HepG2 (cell line): ENCODE data around the gene MEG3. TPM values are rescaled to one million over a fixed set of nuclear protein-coding genes. Genes with fewer than 3 reads are reported as not detected.

Experiments
- ATAC-seq: fragments of 200-7000 bp; cut with Tn5 transposase; 3 replicates; pipeline ENCODE4 v1.9.1; 2020; ENCODE audit warnings: mild to moderate bottlenecking, moderate library complexity
- BruUV-seq: library from RNA; stranded (reverse); fragments of 400-500 nt; replicated peaks from 2 replicates; lab custom pipeline; 2021; lab: Mats Ljungman, UMichigan
- CTCF ChIA-PET: fragments of 300-600 bp; formaldehyde crosslinking; extraction: SDS; loops from one replicate; lab custom pipeline; 2021; ENCODE audit warnings: low total read pairs, inconsistent platforms, low intra/inter-chr PET ratio; lab: Yijun Ruan, JAX
- POLR2A ChIA-PET: fragments of 350-600 bp; sonication (Branson Sonifier 250); formaldehyde crosslinking; loops from one replicate; lab custom pipeline; 2020; ENCODE audit warnings: antibody characterized with exemption, inconsistent platforms; lab: Yijun Ruan, JAX
- DNase-seq: peaks from one replicate; pipeline ENCODE4 v3.0.0-alpha.2; 2015; ENCODE audit warnings: low spot score
- FAIRE-seq: peaks from 3 replicates; lab custom pipeline; 2011; peaks lifted over from hg19 to GRCh38; lab: Jason Lieb, UNC
- H2AFZ ChIP-seq: one replicate; pipeline ENCODE4 v1.6.1; 2011; ENCODE audit warnings: low read length, inconsistent platforms
- H3K27ac ChIP-seq: fragments of 300-600 bp; 3 replicates; pipeline ENCODE4 v1.8.0; 2011; ENCODE audit warnings: mixed run types, mild to moderate bottlenecking, mixed read lengths, low read length, inconsistent platforms; ENCODE audit not compliant: insufficient read depth; ENCODE audit errors: extremely low read length
- H3K27me3 ChIP-seq, 2 experiments: fragments of 200-600 bp in 1 of 2; 2 replicates in 1 of 2; 3 replicates in 1 of 2; pipeline versions ENCODE4 v1.6.0 to v1.8.0; 2011; ENCODE audit warnings: low read length in 2 of 2, mild to moderate bottlenecking in 2 of 2, moderate library complexity in 2 of 2, inconsistent platforms in 1 of 2; ENCODE audit not compliant: insufficient read depth in 2 of 2, control insufficient read depth in 1 of 2
- H3K36me3 ChIP-seq, 2 experiments: fragments of 200-600 bp in 1 of 2; replicated peaks in 1 of 2; 2 replicates in 1 of 2; 3 replicates in 1 of 2; pipeline versions ENCODE4 v1.5.1 to v1.8.0; 2011; ENCODE audit warnings: low read length in 2 of 2, inconsistent platforms in 1 of 2; ENCODE audit not compliant: insufficient read depth in 2 of 2, control insufficient read depth in 1 of 2
- H3K4me1 ChIP-seq: 2 replicates; pipeline ENCODE4 v1.5.1; 2012; ENCODE audit warnings: low read length, inconsistent platforms; ENCODE audit not compliant: insufficient read depth
- H3K4me2 ChIP-seq: 2 replicates; pipeline ENCODE4 v1.6.0; 2011; ENCODE audit warnings: low read depth, low read length, inconsistent platforms
- H3K4me3 ChIP-seq, 3 experiments: fragments of 200-600 bp in 1 of 3; sonication (generic), shearing (Covaris generic) in 1 of 3; replicated peaks in 1 of 3; 2 replicates each; pipeline ENCODE4 v1.5.1; 2011 to 2016; ENCODE audit warnings: low read length in 3 of 3, inconsistent platforms in 2 of 3, low read depth in 2 of 3, mild to moderate bottlenecking in 2 of 3, control low read depth in 1 of 3, mixed read lengths in 1 of 3; ENCODE audit not compliant: insufficient read depth in 1 of 3
- H3K79me2 ChIP-seq: one replicate; pipeline ENCODE4 v1.6.1; 2011; ENCODE audit warnings: low read length, inconsistent platforms; ENCODE audit not compliant: insufficient read depth
- H3K9ac ChIP-seq: 2 replicates; pipeline ENCODE4 v1.6.0; 2011; ENCODE audit warnings: mild to moderate bottlenecking, low read depth, low read length, inconsistent platforms; ENCODE audit not compliant: insufficient read depth
- H3K9me3 ChIP-seq: 2 replicates; pipeline ENCODE4 v1.5.1; 2012; ENCODE audit warnings: mild to moderate bottlenecking, low read length
- H4K20me1 ChIP-seq: 2 replicates; pipeline ENCODE4 v1.6.0; 2011; ENCODE audit warnings: inconsistent platforms, mild to moderate bottlenecking, low read length, moderate library complexity; ENCODE audit not compliant: insufficient read depth
- HOXA3 ChIP-seq: sonication (generic); formaldehyde crosslinking; IDR thresholded peaks from 2 replicates; pipeline ENCODE4 v1.5.0; 2020; ENCODE audit warnings: missing genetic modification reagents
- KDM5A ChIP-seq: fragments of 200-600 bp; sonication (generic); IDR thresholded peaks from 2 replicates; pipeline ENCODE4 v1.7.0; 2018; ENCODE audit warnings: antibody characterized with exemption, mild to moderate bottlenecking, low read length, borderline replicate concordance
- MIXL1 ChIP-seq: IDR thresholded peaks from 2 replicates; pipeline ENCODE4 v1.6.1; 2016
- MYPOP ChIP-seq: sonication (generic); formaldehyde crosslinking; IDR thresholded peaks from 2 replicates; pipeline ENCODE4 v1.8.1; 2023; ENCODE audit warnings: mild to moderate bottlenecking, moderate library complexity, missing genetic modification reagents
- NR2F2 ChIP-seq: IDR thresholded peaks from 2 replicates; pipeline ENCODE4 v1.6.1; 2012; ENCODE audit warnings: low read depth, inconsistent platforms, borderline replicate concordance
- ZFAT ChIP-seq: sonication (generic); formaldehyde crosslinking; conservative IDR thresholded peaks from 2 replicates; pipeline ENCODE4 v1.8.1; 2023; ENCODE audit warnings: missing genetic modification reagents, inconsistent platforms
- ZFP36 ChIP-seq: fragments of 150-350 bp; IDR thresholded peaks from 2 replicates; pipeline ENCODE4 v1.6.1; 2018; ENCODE audit warnings: borderline replicate concordance, low read length, low read depth; ENCODE audit not compliant: partially characterized antibody
- ZNF136 ChIP-seq: sonication (generic); formaldehyde crosslinking; IDR thresholded peaks from 2 replicates; pipeline ENCODE4 v1.8.1; 2022; ENCODE audit warnings: low read depth, mild to moderate bottlenecking, moderate library complexity, missing genetic modification reagents
- ZNF180 ChIP-seq: sonication (generic); formaldehyde crosslinking; IDR thresholded peaks from 2 replicates; pipeline ENCODE4 v1.4.0; 2020; ENCODE audit warnings: low read depth, missing genetic modification reagents, borderline replicate concordance
- ZNF20 ChIP-seq: sonication (generic); formaldehyde crosslinking; IDR thresholded peaks from 2 replicates; pipeline ENCODE4 v1.4.0; 2020; ENCODE audit warnings: mild to moderate bottlenecking, moderate library complexity, missing genetic modification reagents
- ZNF256 ChIP-seq: sonication (generic); formaldehyde crosslinking; conservative IDR thresholded peaks from 2 replicates; pipeline ENCODE4 v1.4.0; 2020; ENCODE audit warnings: missing genetic modification reagents
- ZNF331 ChIP-seq: sonication (generic); formaldehyde crosslinking; IDR thresholded peaks from 2 replicates; pipeline ENCODE4 v1.4.0; 2020; ENCODE audit warnings: missing genetic modification reagents
- ZNF503 ChIP-seq: sonication (generic); formaldehyde crosslinking; IDR thresholded peaks from 2 replicates; pipeline ENCODE4 v1.4.0; 2020; ENCODE audit warnings: missing genetic modification reagents
- ZNF556 ChIP-seq: sonication (generic); formaldehyde crosslinking; IDR thresholded peaks from 2 replicates; pipeline ENCODE4 v1.4.0; 2020; ENCODE audit warnings: mild to moderate bottlenecking, missing genetic modification reagents, borderline replicate concordance
- WGBS: methylation state at CpG from one replicate; pipeline ENCODE4 v1.1.6; 2017; ENCODE audit warnings: low lambda C conversion rate; 5-methylcytosine and 5-hydroxymethylcytosine counted together
- in situ Hi-C: cut with HindIII; loops from 2 replicates; pipeline ENCODE4 v1.10.0; 2017; ENCODE audit warnings: low pct_unique_long_range_greater_than_20kb; ENCODE audit not compliant: extremely low pct_ligation_motif_present
- intact Hi-C: fragments of 100-400 bp; cut with micrococcal nuclease; formaldehyde crosslinking; loops from one replicate; pipeline ENCODE4 v1.10.0; 2022; ENCODE audit not compliant: unreplicated experiment
- polyA plus RNA-seq, 8 experiments: library from polyadenylated mRNA; depleted of rRNA in 3 of 8; stranded (reverse) in 7 of 8; unstranded in 1 of 8; fragments of >200 nt; fragmentation: Illumina TruSeq in 4 of 8; extraction: Trizol in 4 of 8; gene quantifications; 2 replicates each; pipeline versions ENCODE4 v1.2.1 to v1.2.3, GENCODE V29; 2011 to 2016; ENCODE audit warnings: low read depth in 4 of 8, missing spikeins in 1 of 8, mixed read lengths in 1 of 8; ENCODE audit not compliant: insufficient read depth in 1 of 8
- total RNA-seq, 5 experiments: library from RNA; depleted of rRNA; stranded (reverse); fragments of >200 nt; fragmentation: Illumina TruSeq; extraction: Trizol; gene quantifications; 2 replicates each; pipeline ENCODE4 v1.2.3, GENCODE V29; 2016; ENCODE audit warnings: low read depth in 1 of 5

The MEG3 gene
- total and polyA plus RNA-seq, 2 of the 13 experiments (the other 11 are each of a cell fraction or from before 2014, with no cell fraction given), result 0.17 TPM; not detected in 1

GRCh38 chr14:100789460-100790417 lies 36.2 kb upstream of the MEG3 start:
- BruUV-seq, result no TSS peak
- in situ Hi-C loops, result no loop called here
- POLR2A ChIA-PET, result interaction anchor here (1.7 kb wide), 1 partner anchor 28 kb away, joined by 10 read pairs; no protein-coding TSS in a partner anchor

GRCh38 chr14:100790502-100791347 lies 35.2 kb upstream of the MEG3 start:
- H3K36me3 ChIP-seq, result no peaks in the 10 kb centered on the region
- BruUV-seq, result no TSS peak
- 97% methylated on average over 12 of the region's 14 CpGs for WGBS
- ChIA-PET CTCF (no interaction called here), POLR2A (no interaction called here)
- no peaks in the 10 kb centered on the region for H3K79me2 ChIP-seq
- no peaks in the 10 kb centered on the region for H4K20me1 ChIP-seq
- no peak overlapping the region for H3K27ac ChIP-seq
- H3K4me1 ChIP-seq, result peaks cover 37% of the 10 kb centered on the region
- H3K27me3 ChIP-seq, result no peaks in the 10 kb centered on the region
- ATAC-seq (no peak), DNase-seq (no peak), FAIRE-seq (no peak)
- H3K9me3 ChIP-seq, result peaks cover 9% of the 10 kb centered on the region
- H2AFZ ChIP-seq, result no peak overlapping the region
- no peak overlapping the region for H3K4me3 ChIP-seq
- in situ Hi-C loops (no loop called here), intact Hi-C loops (no loop called here)
- H3K9ac ChIP-seq, result no peak overlapping the region
- H3K4me2 ChIP-seq, result no peak overlapping the region
- TF ChIP-seq ZFP36 (no peak), MIXL1 (CRISPR knock-in tag) (no peak), HOXA3 (CRISPR knock-in tag) (no peak), ZNF136 (CRISPR knock-in tag) (no peak), ZNF503 (CRISPR knock-in tag) (no peak), NR2F2 (no peak), ZNF256 (CRISPR knock-in tag) (no peak), ZNF20 (CRISPR knock-in tag) (no peak), MYPOP (no peak), ZNF331 (CRISPR knock-in tag) (no peak), ZFAT (CRISPR knock-in tag) (no peak), ZNF180 (CRISPR knock-in tag) (no peak)

More at GRCh38 chr14:100789460-100790417, 36.2 kb upstream of the MEG3 start:
- intact Hi-C loops, result no loop called here
- FAIRE-seq (no peak), ATAC-seq (no peak), DNase-seq (no peak)
- Histone ChIP-seq H3K4me1 (peaks cover 46% of the 10 kb centered on the region), H3K9ac (no peak overlapping the region), H3K9me3 (peaks cover 9% of the 10 kb centered on the region), H3K36me3 (no peaks in the 10 kb centered on the region), H2AFZ (no peak overlapping the region), H3K27ac (no peak overlapping the region), H3K27me3 (no peaks in the 10 kb centered on the region), H3K79me2 (no peaks in the 10 kb centered on the region), H4K20me1 (no peaks in the 10 kb centered on the region), H3K4me3 (no peak overlapping the region), H3K4me2 (no peak overlapping the region)
- CTCF ChIA-PET, result no interaction called here
- TF ChIP-seq ZNF556 (CRISPR knock-in tag) (peak; percentile 98), KDM5A (no peak)
- WGBS, result 100% methylated on average over 2 of the region's 12 CpGs
